ENCODE measurements around the gene RGL2. TPM values are rescaled to one million over a fixed set of nuclear protein-coding genes. Genes with fewer than 3 reads are reported as not detected.

Gene RGL2
- total and polyA plus RNA-seq, 2 donors (not counting 1 experiment from before 2014, with no cell fraction given), result 98.5 to 133 TPM

DNA sequence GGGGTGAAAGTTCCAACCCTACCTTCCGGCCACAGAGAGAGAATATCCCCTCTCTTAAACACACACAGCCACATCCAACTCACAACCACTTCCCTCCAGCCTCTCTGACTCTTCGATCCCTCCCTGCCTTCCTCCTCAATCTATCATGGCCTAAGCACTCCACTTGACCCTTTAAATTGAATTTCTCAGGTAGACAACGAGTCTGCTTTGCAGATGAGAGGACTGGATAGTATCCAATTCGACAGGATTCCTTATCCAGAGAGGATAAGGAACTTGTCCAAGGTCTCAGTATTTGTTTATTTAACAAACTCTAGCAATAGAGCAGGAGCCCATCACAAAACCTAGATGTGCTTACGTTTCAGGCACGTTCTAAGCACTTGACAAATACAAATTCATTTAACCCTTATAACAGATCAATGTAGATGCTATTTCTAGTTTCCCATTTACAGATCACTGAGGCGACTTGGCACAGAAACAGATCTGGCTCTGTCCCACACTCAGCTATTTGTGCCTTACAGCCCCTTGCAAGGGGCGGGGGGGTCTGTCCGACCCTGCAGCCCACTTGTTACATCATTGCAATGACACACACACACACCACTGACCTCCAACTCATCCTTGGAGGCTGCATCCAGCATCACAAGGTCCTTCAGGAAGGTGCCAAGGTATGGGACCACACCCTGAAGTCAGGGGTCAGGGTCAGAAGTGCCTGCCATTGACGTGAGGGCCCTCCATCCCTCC is 4.5 kb downstream of the RGL2 start:
- H4K20me1 ChIP-seq (ENCODE audit: control insufficient read depth, insufficient read depth, low read length, poor library complexity, severe bottlenecking), result peaks cover 20% of the 10 kb centered on the region
- no peak overlapping the region for H3K9ac ChIP-seq (ENCODE audit: low read length)
- TF ChIP-seq, protein P1, sequence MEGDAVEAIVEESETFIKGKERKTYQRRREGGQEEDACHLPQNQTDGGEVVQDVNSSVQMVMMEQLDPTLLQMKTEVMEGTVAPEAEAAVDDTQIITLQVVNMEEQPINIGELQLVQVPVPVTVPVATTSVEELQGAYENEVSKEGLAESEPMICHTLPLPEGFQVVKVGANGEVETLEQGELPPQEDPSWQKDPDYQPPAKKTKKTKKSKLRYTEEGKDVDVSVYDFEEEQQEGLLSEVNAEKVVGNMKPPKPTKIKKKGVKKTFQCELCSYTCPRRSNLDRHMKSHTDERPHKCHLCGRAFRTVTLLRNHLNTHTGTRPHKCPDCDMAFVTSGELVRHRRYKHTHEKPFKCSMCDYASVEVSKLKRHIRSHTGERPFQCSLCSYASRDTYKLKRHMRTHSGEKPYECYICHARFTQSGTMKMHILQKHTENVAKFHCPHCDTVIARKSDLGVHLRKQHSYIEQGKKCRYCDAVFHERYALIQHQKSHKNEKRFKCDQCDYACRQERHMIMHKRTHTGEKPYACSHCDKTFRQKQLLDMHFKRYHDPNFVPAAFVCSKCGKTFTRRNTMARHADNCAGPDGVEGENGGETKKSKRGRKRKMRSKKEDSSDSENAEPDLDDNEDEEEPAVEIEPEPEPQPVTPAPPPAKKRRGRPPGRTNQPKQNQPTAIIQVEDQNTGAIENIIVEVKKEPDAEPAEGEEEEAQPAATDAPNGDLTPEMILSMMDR (IDR thresholded peaks at IDR 0.05), result no peak
- TF ChIP-seq EZH2 (IDR thresholded peaks at IDR 0.05; ENCODE audit: borderline replicate concordance, insufficient read depth, low read depth, low read length, poor library complexity, severe bottlenecking), result no peak
- ChIA-PET POLR2A (interaction anchor here (0.5 kb wide), 1 partner anchor 96 kb away, joined by 6 read pairs; no protein-coding TSS in a partner anchor), CTCF (interaction anchor here (1.8 kb wide), 1 partner anchor 17 kb away, joined by 4 read pairs; the partner anchor contains the start of gene B3GALT4)
- no peak overlapping the region for H3K27ac ChIP-seq (ENCODE audit: low read length in 2 of 2)
- Mint-ChIP-seq H3K4me1 (peaks cover 38% of the 10 kb centered on the region), H3K4me3 (no peak overlapping the region), H3K27ac (peak overlapping the region; percentile 53), H3K9me3 (ENCODE audit: insufficient read depth) (no peaks in the 10 kb centered on the region), H3K27me3 (no peaks in the 10 kb centered on the region)
- no peak overlapping the region for H3K4me2 ChIP-seq (replicated peaks; ENCODE audit: low read depth, low read length, poor library complexity, severe bottlenecking)
- H3K79me2 ChIP-seq (ENCODE audit: control insufficient read depth, insufficient read depth, low read length), result peaks cover 25% of the 10 kb centered on the region
- H3K36me3 ChIP-seq (replicated peaks in 1 of 2; ENCODE audit: control extremely low read depth in 1 of 2, control insufficient read depth in 1 of 2, extremely low read depth in 1 of 2, insufficient read depth in 2 of 2, low read length in 1 of 2), result peaks cover 0 to 60% of the 10 kb centered on the region in 2 experiments
- intact Hi-C loops (cut with micrococcal nuclease), result no loop called here
- H3K4me3 ChIP-seq (ENCODE audit: control extremely low read depth in 1 of 5, extremely low read depth in 1 of 5, insufficient read depth in 1 of 5, low read depth in 2 of 5, low read length in 4 of 5), result no peak overlapping the region
- ATAC-seq (ENCODE audit: low read depth) (no peak), DNase-seq (no peak)
- H3K9me3 ChIP-seq (ENCODE audit: control extremely low read depth in 1 of 3, control insufficient read depth in 2 of 3, insufficient read depth in 1 of 3, low read length in 2 of 3), result no peaks in the 10 kb centered on the region
- no peaks in the 10 kb centered on the region for H3K27me3 ChIP-seq (replicated peaks in 1 of 4; ENCODE audit: control extremely low read depth in 1 of 4, control insufficient read depth in 3 of 4, insufficient read depth in 4 of 4, low read length in 3 of 4)
- WGBS (ENCODE audit: insufficient coverage), result 95% methylated on average over 8 of the region's 10 CpGs
- no peak overlapping the region for H2AFZ ChIP-seq (ENCODE audit: insufficient read depth, low read depth, low read length, poor library complexity, severe bottlenecking)
- H3K4me1 ChIP-seq (ENCODE audit: control insufficient read depth in 2 of 2, insufficient read depth in 2 of 2, low read length in 2 of 2), result peaks cover 16 to 26% of the 10 kb centered on the region in 2 donors

Data from B cell (primary cell).